ENCODE data around the gene PRRT4. TPM values are rescaled to one million over a fixed set of nuclear protein-coding genes. Genes with fewer than 3 reads are reported as not detected.

PRRT4 gene
- total RNA-seq, 1 donor from 2014 or later: 0.26 TPM

DNA sequence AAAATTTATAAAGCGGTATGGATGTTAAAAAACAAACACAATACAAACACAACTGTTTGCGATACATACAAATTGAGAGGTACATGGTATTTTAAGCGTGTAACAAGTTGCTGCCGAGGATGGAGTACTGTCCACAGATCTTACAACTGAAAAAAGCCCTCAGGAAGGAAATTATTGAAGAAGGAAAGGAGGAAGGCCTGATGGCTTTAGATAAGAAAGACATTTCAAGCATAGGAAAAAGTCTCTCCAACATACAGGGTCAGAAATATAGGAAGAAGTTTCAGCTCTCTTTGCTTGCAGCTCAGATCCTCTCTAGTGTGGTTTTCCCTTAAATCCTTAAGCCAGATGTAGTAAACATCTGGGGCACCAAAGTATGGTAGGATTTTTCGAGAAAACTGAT lies 42.8 kb downstream of the PRRT4 start:
- no peak overlapping the region for H3K4me3 ChIP-seq
- no peak for ATAC-seq
- DNase-seq: no peak
- TF ChIP-seq, protein P1, sequence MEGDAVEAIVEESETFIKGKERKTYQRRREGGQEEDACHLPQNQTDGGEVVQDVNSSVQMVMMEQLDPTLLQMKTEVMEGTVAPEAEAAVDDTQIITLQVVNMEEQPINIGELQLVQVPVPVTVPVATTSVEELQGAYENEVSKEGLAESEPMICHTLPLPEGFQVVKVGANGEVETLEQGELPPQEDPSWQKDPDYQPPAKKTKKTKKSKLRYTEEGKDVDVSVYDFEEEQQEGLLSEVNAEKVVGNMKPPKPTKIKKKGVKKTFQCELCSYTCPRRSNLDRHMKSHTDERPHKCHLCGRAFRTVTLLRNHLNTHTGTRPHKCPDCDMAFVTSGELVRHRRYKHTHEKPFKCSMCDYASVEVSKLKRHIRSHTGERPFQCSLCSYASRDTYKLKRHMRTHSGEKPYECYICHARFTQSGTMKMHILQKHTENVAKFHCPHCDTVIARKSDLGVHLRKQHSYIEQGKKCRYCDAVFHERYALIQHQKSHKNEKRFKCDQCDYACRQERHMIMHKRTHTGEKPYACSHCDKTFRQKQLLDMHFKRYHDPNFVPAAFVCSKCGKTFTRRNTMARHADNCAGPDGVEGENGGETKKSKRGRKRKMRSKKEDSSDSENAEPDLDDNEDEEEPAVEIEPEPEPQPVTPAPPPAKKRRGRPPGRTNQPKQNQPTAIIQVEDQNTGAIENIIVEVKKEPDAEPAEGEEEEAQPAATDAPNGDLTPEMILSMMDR (IDR thresholded peaks at IDR 0.05): no peak
- H3K27ac ChIP-seq: no peak overlapping the region
- H3K9me3 ChIP-seq: no peaks in the 10 kb centered on the region
- H3K4me1 ChIP-seq: peaks cover 18% of the 10 kb centered on the region
- H3K36me3 ChIP-seq: peaks cover 97% of the 10 kb centered on the region
- intact Hi-C loops (cut with DNase I): no loop called here
- H3K27me3 ChIP-seq: no peaks in the 10 kb centered on the region

DNA sequence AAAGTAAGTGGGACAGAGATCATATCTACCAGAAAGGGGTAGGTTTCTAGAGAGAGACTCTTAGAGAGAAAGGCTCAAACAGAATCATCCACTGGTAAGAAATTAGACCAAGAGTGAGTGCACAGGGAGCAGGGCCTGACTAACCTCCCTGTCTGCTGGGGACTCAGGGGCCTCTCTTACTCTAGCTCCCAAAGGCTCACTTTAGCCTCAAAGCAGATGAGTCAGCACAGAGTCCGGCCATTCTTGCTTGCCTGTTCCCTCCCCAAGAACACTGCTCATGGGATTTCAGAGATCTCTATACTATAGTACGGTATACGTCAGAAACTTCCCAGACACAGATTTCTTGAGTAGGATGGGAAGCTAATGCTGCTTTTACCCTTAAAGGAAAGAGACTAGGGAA lies 50.5 kb downstream of the PRRT4 start:
- TF ChIP-seq, protein P1 (IDR thresholded peaks at IDR 0.05): no peak
- no peak overlapping the region for H3K27ac ChIP-seq
- no peaks in the 10 kb centered on the region for H3K4me1 ChIP-seq
- H3K4me3 ChIP-seq: no peak overlapping the region
- H3K9me3 ChIP-seq: no peaks in the 10 kb centered on the region
- H3K36me3 ChIP-seq: peaks cover 98% of the 10 kb centered on the region
- H3K27me3 ChIP-seq: no peaks in the 10 kb centered on the region
- ATAC-seq (no peak), DNase-seq (no peak)
- intact Hi-C loops (cut with DNase I): no loop called here

DNA sequence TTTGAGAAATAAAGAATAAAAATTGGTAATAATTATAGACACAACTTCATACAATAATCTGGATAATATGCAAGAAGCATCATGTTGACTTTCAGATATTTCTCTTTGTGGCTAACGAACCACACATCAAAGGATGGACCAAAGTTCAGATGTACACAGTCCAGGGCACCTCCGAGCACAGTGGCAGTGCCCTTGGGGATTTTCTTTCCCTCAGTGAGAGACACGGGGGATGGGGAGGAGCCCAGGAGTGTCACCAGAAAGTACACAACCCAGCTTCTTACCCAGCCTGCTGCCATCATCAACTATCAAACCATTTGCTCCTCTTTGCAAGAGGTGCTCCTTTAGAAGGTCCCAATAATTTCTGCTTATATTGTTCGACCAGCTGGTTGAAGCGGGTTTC lies 51.0 kb downstream of the PRRT4 start:
- no peaks in the 10 kb centered on the region for H3K9me3 ChIP-seq
- DNase-seq (no peak), ATAC-seq (no peak)
- TF ChIP-seq, protein P1 (IDR thresholded peaks at IDR 0.05): no peak
- H3K4me3 ChIP-seq: no peak overlapping the region
- no peaks in the 10 kb centered on the region for H3K27me3 ChIP-seq
- H3K27ac ChIP-seq: no peak overlapping the region
- peaks cover 97% of the 10 kb centered on the region for H3K36me3 ChIP-seq
- H3K4me1 ChIP-seq: no peaks in the 10 kb centered on the region
- intact Hi-C loops (cut with DNase I): no loop called here

DNA sequence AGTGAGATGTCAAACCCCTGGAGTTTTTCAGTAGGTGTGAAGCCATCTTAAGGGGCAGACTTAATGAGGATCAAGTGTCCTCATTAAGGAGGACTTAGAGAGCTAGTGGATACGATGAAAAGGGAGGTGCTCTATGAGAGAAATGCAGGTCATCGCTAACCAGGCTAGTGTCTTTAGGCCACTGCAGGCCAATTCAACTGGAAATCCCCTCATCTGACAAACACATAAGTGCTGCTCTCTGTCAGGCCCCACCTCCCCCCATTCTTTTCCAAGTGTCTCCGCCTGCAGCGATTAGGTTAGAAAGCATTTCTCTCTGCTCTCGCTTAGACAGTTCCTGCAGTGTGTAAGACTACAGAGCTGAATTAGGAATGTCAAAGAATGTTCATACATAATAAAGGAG lies 51.5 kb downstream of the PRRT4 start:
- no peak overlapping the region for H3K4me3 ChIP-seq
- H3K4me1 ChIP-seq: no peaks in the 10 kb centered on the region
- H3K27ac ChIP-seq: no peak overlapping the region
- intact Hi-C loops (cut with DNase I): no loop called here
- ATAC-seq: no peak
- no peak for DNase-seq
- no peaks in the 10 kb centered on the region for H3K27me3 ChIP-seq
- TF ChIP-seq, protein P1 (IDR thresholded peaks at IDR 0.05): no peak
- H3K36me3 ChIP-seq: peaks cover 92% of the 10 kb centered on the region
- H3K9me3 ChIP-seq: no peaks in the 10 kb centered on the region

DNA sequence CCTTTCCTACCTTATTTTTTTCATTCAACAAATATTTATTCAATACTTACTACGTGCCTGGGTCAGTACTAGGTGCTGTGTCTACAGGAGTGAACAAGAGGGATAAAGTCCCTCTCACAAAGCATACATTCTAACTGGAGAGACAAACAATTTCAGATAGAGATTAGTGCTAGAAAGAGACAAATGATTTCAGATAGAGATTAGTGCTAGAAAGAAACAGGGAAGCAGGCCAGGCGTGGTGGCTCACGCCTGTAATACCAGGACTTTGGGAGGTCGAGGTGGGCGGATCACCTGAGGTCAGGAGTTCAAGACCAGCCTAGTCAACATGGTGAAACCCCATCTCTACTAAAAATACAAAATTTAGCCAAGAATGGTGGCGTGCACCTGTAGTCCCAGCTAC lies 52.4 kb downstream of the PRRT4 start:
- H3K36me3 ChIP-seq: peaks cover 88% of the 10 kb centered on the region
- intact Hi-C loops (cut with DNase I): no loop called here
- no peaks in the 10 kb centered on the region for H3K9me3 ChIP-seq
- H3K27me3 ChIP-seq: no peaks in the 10 kb centered on the region
- TF ChIP-seq, protein P1 (IDR thresholded peaks at IDR 0.05): no peak
- H3K27ac ChIP-seq: no peak overlapping the region
- no peak for DNase-seq
- no peaks in the 10 kb centered on the region for H3K4me1 ChIP-seq
- no peak for ATAC-seq
- no peak overlapping the region for H3K4me3 ChIP-seq

DNA sequence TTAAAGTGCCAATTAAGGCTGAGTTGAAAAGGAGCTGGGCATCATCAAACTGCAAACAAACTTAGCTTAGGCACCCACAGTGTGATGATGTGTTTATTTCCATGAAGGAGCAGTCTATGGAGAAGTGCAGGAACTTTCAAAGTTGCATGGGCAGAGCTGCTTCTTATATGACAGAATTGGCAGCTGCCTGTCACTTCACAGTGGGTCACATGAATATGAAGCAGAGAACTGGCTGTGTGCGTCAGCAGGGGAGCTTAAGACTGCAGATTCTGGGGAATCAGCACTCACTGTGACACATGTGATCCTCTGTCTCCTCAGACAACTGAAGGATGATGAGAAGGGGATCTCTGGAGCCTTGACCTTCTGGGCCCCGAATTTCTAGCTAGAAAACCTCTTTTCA lies 54.4 kb downstream of the PRRT4 start:
- ATAC-seq (no peak), DNase-seq (no peak)
- TF ChIP-seq, protein P1 (IDR thresholded peaks at IDR 0.05): no peak
- intact Hi-C loops (cut with DNase I): no loop called here
- no peaks in the 10 kb centered on the region for H3K4me1 ChIP-seq
- H3K27me3 ChIP-seq: no peaks in the 10 kb centered on the region
- no peak overlapping the region for H3K4me3 ChIP-seq
- H3K9me3 ChIP-seq: no peaks in the 10 kb centered on the region
- no peak overlapping the region for H3K27ac ChIP-seq
- peaks cover 82% of the 10 kb centered on the region for H3K36me3 ChIP-seq
